Measurements from ENCODE around the gene IL5. TPM values are rescaled to one million over a fixed set of nuclear protein-coding genes. Genes with fewer than 3 reads are reported as not detected.

The IL5 gene
- polyA plus RNA-seq, 3 donors = 0.09 TPM; not detected in 2

Other genes with a start within 250 kb of the IL5 start
- gene SLC22A4, start 249.1 kb downstream of the IL5 start, polyA plus RNA-seq = 1 to 10 TPM in 2 of 3 donors, under 1 TPM in 1; 0.23 to 3.0 (median 2.0) TPM
- 1 to 10 TPM; 3.0 to 6.6 (median 5.1) TPM for gene SLC22A5, start 173.8 kb downstream of the IL5 start, polyA plus RNA-seq
- gene IRF1, start 52.7 kb downstream of the IL5 start, polyA plus RNA-seq = 10 to 100 TPM in 2 of 3 donors, 1 to 10 TPM in 1; 9.1 to 90.5 (median 58.0) TPM
- gene RAD50, start 13.5 kb upstream of the IL5 start, polyA plus RNA-seq = 10 to 100 TPM in 1 of 3 donors, 1 to 10 TPM in 2; 6.3 to 10.1 (median 8.5) TPM
- 1 to 10 TPM in 2 of 3 donors, not detected in 1; 1.2 to 1.3 TPM for gene IL13, start 114.7 kb upstream of the IL5 start, polyA plus RNA-seq
- gene IL4, start 130.5 kb upstream of the IL5 start, polyA plus RNA-seq = not detected
- gene KIF3A, start 194.0 kb upstream of the IL5 start, polyA plus RNA-seq = 1 to 10 TPM; 1.3 to 4.9 (median 1.9) TPM
- gene CCNI2, start 203.9 kb upstream of the IL5 start, polyA plus RNA-seq = 1 to 10 TPM in 1 of 3 donors, under 1 TPM in 1, not detected in 1; 0.22 to 1.2 TPM
- 10 to 100 TPM; 11.2 to 34.1 (median 15.4) TPM for gene SEPTIN8, start 233.7 kb upstream of the IL5 start, polyA plus RNA-seq

Data from adipose tissue (tissue), 3 donors.